ENCODE data around the gene PLXNB3.
"Not testable (repeated sequence)": the region's sequence is repeated elsewhere in the genome, so short reads cannot be mapped to it uniquely, and the experiment has no call there.

PLXNB3 gene

DNA sequence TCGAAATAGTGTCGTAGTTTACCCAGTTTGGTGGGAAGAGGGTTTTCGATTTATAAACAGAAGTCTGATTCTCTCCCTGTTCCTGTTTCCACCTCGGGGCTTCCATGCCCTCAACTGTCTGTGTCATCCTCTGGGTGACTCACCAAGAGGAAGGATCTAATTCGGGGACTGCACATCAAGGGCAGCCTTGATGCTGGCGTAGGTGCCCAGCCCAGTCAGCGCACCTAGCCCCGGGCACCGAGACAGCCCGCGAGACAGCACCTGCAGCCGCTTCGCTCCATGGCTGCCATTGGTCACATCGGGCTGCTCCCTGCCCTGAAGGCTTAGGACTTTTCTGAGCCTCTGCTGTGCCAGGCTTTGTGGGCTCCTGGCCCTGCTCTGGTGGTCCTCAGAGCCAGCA is 31.6 kb upstream of the PLXNB3 start:
- no peak for DNase-seq (ENCODE audit: low read depth in 2 of 2)

DNA sequence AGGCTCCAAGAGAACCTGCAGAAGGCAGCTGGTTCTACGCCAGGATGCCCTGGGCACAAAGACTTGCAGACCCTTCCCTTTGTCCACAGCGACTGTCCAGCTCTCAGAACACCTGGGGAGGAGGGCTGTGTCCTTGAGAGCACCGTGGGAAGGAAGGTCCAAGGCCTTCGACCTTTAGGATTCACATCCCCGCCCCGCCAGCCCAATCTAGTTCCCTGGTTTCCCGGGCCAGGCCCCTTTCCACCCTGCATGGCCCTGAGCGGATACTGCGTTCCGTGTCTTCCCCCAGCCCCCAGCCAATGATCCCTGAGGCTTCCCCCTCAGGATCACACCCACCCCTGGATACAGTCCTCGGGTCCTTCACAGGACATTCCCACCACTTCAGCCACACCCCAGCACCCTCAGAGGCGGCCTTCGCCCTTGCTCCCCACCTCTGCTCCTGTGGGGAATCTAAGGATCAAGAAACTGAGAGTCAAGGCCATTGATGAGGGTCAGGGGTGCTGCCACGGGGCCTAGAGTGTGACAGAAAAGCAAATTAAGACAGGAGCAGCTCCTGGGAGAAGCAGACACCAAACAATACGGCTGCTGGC is 30.3 kb upstream of the PLXNB3 start:
- no peak for DNase-seq (ENCODE audit: low read depth in 2 of 2)

DNA sequence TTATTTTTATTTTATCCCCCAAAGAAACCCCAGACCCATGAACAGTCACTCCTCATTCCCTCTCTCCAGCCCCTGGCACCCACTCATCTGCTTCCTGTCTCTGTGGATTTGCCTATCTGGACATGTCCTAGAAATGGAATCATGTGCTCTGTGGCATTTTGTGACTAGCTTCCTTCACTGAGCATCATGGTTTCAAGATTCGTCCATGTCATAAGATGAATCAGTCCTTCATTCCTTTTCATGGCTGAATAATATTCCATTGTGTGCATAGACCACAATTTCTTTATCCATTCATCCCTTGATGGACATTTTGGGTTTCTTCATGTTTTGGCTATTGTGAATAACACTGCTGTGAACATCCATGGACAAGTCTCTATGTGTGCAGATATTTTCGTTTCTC is 29.2 kb upstream of the PLXNB3 start:
- no peak for DNase-seq (ENCODE audit: low read depth in 2 of 2)

DNA sequence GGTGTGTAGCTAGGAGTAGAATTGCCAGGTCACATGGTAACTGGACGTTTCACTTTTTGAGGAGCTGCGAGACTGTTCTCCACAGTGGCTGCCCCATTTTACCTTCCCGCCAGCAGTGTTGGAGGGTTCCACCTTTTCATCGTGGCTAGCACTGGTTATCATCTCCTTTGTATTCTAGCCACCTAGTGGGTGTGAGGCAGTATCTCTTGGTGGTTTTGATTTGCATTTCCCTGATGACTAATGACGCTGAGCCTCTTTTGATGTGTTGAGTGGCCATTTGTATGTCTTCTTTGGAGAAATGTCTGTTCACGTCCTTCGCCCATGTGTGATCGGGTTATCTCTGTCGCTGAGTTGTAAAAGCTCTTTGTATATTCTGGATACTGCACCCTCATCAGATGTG is 28.8 kb upstream of the PLXNB3 start:
- DNase-seq (ENCODE audit: low read depth in 2 of 2) = no peak

DNA sequence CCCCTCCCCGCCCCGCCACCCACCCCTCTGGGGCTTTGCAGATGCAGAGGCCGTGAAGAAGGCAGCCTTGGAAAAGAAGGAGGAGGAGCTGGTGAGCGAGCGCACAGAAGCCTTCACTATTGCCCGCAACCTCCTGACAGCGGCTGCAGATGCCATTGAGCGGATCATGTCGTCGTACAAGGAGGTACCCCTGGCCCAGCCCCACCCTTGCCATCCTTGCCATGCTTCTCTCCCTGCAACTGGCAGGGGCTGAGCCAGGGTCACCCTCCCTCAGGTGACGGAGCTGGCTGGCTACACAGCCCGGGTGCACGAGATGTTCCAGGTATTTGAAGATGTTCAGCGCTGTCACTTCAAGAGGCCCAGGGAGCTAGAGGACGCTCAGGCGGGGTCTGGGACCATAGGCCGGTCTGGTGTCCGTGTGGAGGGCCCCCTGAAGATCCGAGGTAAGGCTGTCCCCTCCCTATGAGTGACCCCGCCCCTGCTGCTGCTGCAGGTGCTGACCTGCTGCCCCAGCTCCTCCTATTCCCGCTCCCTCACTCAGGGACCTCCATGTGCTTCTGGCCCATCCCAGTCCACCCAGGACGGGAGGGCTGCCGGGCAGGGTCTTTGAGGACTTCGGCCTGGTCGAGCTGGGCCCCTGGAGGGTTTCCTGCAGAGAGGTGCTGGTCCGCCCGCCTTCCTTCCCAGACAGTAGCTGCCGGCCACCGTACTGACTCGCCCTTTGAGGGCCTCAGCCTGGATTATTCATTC is 27.8 kb upstream of the PLXNB3 start:
- no peak for DNase-seq (ENCODE audit: low read depth in 2 of 2)

DNA sequence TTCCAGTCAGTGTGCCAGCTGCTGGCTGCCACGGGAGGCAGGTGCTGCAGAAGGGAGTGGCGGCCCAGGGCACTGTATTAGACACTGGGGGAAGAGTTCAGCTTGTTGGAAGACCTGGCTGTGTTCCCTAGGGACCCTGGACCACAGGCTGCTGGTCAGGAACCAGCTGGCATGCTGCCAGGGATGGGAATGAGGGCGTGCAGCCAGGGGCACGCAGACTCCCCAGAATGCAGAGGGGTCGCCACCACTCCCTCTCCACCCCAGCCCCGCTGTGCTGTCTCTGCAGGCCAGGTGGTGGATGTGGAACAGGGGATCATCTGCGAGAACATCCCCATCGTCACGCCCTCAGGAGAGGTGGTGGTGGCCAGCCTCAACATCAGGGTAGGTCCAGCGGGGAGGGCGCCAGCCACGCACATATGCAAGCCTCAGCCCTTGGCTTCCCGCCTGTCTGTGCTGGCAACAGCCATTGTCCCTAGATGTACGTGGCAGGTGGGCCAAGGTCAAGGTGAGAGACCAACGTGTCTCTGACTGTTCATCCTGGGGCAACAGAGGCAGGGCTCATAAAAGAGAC is 27.1 kb upstream of the PLXNB3 start:
- DNase-seq (ENCODE audit: low read depth in 2 of 2) = no peak

DNA sequence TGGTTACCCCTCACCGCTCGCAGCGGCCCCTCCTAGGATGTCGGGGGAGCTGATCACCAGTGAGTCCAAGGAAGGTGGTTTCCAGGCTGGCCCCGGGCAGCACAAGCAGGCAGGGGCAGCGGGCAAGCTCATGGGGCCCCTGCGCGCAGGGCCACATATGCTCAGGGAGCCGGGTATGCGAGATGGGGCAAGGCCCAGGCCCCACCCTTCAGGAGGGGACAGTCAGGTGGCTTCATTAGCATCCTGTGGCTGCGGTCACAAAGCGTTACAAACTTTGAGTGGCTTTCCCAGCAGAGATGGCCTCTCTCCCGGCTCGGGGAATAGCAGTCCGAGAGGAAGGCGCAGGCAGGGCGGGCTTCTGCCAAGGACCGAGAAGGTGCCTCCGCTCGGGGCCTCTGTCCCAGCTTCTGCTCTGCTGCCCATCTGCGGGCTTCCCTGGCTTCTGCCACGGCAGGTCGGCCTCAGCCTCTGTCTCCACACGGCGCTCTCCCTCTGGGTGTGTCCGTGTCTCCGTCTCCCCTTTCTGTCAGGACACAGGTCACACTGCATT is 25.9 kb upstream of the PLXNB3 start:
- DNase-seq (ENCODE audit: low read depth in 2 of 2) = no peak

DNA sequence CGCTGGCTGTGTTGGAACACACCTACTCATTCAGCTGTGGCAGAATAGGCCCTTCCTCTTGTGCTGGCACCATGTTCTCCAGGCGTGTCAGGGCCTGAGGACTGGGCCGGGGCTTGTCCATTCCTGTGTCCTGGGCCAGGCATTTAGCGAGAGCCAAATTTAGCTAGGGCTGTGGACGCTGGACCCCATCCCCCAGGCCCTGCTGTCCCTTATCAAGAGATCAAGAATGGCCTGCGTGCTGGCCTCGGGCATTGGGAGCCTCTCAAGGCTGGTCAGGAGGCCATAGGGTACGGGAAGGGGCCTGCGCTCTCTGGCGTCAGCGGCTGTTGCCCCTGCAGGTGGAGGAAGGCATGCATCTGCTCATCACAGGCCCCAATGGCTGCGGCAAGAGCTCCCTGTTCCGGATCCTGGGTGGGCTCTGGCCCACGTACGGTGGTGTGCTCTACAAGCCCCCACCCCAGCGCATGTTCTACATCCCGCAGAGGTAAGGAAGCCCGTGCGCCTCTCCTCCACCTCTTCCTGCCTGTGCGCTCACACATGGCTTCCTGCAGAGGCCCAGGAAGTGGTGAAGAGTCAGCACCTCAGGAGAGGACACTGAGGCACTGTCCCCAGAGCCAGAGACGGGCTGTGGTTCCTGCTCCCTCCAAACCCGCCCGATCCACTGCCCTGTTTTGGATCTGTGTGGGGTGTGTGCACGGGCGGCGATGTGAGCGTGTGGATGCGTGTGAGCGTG is 24.1 kb upstream of the PLXNB3 start:
- no peak for DNase-seq (ENCODE audit: low read depth in 2 of 2)

DNA sequence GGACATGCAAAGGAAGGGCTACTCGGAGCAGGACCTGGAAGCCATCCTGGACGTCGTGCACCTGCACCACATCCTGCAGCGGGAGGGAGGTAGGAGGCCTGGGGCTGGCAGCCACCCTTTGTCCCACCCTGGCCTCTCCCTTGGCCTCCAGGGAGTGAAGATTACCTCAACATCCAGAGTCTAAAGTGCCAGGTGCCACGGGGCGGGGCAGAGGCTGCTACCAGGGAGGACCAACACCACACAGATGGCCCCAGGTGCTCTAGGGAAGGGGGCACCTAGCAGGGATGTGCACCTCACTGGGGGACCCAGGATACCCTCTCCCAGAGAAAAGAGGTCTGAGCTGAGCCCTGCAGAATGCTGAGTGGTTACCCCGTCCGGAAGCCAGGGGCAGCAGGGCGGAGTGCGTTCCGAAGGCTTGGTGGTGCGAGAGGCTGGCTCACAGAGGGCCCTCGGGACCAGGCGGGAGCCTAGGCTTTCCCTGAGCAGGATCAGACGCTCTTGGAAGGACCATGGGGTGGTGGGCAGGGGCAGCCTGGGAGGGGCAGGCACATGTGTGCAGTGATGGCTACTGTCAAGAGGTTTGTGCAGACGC is 23.3 kb upstream of the PLXNB3 start:
- no peak for DNase-seq (ENCODE audit: low read depth in 2 of 2)

DNA sequence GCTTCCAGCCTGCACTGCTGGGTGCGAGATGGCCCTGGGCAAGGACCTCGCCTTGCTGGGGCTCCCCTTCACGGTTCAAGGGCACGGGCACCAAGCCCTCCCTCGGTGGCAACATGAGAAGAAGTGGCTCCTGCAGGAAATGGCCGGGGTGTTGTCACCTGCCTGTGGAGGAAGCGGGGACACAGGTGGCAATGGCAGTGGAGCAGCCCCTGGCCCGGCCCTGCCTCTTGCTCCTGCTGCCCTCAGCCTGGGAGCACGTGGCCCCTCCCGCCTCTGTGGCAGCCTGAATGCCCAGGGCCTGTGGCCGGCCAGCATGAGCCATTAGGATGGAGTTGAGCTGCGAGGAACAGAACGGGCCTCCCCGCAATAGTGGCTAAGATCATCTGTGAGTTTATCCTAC is 22.6 kb upstream of the PLXNB3 start:
- DNase-seq (ENCODE audit: low read depth in 2 of 2) = no peak

DNA sequence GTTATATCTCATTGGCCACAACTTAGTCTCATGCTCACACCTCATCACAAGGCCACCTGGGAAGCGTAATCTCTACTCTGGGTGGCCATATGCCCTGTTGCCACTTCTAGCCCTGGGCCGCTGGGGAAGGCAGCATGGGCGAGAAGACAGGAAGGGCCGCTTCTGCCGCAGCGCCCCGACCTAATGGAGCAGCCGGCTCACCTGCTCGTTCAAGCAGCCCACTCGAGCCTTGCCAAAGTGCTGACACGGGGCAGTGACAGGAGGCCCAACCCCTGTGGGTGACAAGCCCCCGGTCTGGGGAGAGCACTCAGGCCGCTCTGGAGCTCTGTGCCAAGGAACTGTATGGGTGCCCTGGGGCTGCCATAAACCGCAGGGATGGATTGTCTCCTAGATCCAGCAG is 21.9 kb upstream of the PLXNB3 start:
- not testable (repeated sequence) for DNase-seq (ENCODE audit: low read depth in 2 of 2)

DNA sequence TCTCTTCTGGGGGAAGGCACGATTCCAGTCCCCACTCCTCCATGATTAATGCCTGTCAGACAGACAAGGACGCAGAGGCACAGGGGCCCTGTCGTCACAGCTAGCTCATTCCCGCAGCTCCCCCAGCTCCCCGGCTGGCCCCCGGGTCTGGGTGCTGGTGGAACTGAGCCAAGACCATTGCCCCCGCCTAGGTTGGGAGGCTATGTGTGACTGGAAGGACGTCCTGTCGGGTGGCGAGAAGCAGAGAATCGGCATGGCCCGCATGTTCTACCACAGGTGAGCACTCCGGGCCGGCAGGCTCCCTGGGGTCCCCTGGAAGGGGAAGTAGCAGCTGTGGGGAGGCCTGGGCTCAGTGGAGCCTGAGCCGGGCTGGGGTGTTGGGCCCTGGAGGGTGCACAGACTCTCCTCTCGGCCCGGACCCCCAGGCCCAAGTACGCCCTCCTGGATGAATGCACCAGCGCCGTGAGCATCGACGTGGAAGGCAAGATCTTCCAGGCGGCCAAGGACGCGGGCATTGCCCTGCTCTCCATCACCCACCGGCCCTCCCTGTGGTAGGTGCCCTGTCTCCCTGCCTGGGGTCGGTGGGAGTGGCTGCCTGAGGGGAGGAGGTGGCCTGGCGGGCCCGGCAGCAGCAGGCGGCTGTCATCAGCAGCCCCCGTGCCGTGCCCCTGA is 21.1 kb upstream of the PLXNB3 start:
- DNase-seq (ENCODE audit: low read depth in 2 of 2) = not testable (repeated sequence)

DNA sequence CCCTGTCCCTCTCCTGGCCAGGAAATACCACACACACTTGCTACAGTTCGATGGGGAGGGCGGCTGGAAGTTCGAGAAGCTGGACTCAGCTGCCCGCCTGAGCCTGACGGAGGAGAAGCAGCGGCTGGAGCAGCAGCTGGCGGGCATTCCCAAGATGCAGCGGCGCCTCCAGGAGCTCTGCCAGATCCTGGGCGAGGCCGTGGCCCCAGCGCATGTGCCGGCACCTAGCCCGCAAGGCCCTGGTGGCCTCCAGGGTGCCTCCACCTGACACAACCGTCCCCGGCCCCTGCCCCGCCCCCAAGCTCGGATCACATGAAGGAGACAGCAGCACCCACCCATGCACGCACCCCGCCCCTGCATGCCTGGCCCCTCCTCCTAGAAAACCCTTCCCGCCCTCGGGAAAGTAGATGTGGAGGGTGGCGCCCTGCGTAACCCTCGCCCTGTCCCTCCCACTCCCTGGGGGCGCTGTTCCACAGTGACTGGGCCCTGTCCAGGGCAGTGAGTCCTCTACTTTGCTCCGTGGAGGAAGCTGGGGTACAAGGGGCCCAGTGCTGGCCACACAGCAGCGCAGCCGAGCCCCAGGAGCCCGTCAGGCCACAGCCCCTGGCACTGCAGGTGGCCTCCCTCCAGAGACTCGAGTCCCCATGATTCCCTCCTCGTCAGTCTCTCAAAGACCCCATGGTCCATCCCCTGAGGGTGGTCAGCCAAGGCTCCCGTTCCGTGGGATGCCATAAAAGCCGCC is 20.4 kb upstream of the PLXNB3 start:
- DNase-seq (ENCODE audit: low read depth in 2 of 2) = not testable (repeated sequence)

DNA sequence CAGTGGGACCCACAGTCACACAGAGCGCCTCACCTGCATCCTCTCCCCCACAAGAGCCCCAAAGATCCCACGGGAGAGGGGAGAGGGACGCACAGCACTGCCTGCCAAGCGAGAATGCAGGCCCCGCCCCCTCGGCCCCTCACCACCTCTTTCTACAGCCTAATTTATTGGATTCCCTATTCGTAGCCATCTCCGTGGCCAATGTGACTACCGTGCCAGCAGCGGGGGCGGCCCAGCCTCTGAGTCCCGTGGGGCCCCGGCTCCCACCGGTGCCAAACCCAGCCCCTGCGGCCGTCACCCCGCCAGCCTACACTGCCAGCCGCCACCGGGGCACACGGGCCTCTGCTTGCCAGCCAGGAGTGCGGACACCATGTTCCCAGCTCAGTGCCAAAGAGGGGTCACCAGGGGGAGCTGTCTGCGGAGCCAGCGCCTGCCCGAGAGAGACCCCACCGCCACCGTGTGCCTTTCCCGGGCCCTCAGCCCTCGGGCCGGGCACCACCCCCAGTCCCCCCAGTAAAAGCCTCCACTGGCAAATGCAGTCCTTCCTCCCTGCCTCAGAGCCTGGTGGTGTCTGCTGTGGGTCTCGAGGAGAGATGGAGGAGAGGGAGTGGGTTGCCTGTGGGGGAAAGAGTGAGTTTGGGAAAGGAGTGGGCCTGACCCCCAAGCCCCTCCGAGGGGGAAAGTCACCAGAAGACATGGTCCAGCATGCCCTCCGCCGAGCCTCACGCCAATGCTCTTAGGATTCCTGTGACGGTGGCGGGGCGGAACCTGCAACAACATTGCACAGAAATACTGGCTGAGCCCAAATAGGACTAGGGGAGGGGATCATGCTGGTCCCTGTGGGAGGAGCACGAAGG is 19.6 kb upstream of the PLXNB3 start:
- no peak for DNase-seq (ENCODE audit: low read depth in 2 of 2)

DNA sequence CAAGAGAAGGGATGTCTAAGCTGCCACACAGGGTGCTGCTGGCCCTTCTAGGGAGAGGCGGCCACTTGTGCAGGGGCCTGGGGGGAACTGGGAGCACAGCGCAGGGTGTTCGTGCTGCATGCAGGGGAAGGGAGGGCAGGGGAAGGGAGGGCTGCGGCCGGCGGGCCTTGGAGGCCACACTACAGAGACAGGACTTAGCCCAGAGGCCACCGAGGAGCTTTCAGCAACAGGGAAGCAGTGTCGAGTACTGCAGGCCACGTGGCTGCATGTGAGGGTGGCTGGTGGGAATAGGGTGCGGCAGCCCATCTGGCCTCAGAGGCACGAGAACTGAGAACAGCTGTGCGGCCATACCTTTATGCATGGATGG is 19.0 kb upstream of the PLXNB3 start:
- not testable (repeated sequence) for DNase-seq (ENCODE audit: low read depth in 2 of 2)

DNA sequence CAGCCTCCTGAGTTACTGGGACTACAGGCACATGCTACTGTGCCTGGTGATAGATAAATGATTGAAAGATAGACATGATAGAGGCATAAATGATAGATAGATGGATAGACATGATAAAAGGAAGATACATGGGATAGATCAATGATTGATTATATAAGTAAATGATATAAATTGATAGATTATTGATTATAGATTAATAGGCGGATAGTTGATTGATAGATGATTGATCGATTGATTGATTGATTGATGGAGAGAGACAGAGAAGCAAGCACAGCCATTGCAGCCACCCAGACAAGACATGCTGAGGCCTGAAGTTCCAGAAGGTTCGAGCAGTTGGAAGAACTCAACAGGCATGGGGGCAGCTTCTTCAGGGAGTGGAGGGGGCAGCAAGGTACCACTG is 17.7 kb upstream of the PLXNB3 start:
- no peak for DNase-seq (ENCODE audit: low read depth in 2 of 2)

DNA sequence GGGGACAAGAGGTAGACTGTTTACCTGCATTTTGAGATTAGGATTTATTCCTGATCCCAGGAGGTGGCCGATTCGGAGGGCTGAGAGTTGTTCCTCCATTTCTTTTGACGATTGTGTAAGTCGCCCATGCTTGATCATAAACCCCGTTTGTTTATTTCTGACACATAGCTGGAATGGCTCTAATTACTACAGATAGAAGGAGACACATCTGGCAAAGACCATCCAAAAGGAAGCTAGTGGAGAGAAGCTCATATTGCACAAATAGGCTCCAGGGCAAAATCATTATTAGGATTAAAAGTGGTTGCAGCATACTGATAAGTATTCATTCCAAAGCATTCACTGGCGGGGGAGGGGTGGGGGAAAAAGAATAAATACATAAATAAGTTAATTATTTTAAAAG is 17.1 kb upstream of the PLXNB3 start:
- not testable (repeated sequence) for DNase-seq (ENCODE audit: low read depth in 2 of 2)

DNA sequence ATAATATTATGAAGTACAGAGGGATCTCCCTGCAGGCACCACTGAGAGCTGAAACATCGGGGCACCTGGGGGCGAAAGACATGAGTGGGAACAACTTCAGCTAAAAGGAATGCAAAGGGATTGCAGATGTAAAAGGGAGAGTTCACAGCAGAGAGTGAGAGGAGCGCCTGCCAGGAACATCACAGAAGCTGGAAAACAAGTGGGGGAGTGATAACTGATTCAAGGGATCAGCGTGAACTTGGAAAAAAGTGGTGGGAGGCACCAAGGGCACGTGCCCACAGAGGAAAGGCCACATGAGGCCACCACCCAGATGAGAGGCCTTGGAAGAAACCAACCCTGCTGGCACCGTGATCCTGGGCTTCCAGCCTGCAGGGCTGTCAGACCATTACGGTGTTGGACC is 15.0 kb upstream of the PLXNB3 start:
- not testable (repeated sequence) for DNase-seq (ENCODE audit: low read depth in 2 of 2)

DNA sequence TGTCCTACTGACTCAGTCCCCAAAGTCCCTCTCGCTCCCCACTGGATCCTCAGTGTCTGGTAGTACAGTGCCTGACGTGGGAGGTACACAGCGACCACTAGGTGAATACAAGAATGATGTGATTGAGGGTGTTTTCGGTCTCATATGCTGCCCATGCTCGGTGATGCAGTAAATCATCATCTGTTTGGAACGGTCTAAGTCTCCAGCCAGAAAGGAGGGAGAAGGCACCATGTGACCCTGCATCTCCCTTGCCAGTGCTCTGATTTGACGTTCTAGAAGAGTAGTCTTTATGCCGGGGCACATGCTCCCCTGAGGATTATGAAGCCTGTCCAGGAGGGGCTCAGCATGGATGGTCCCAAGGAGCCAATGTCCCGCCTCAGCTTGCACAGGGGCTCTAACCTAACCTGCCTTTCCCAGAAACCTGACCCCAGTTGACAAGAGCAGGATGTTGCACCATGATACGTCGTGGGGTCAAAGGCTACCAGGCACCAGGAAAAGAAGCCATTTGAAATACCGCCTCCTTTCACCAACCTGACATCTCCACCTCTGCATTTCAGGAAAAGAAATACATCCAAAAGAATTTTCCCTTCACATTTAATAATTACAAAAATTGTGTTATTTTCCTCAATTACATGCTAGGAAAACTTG is 13.8 kb upstream of the PLXNB3 start:
- no peak for DNase-seq (ENCODE audit: low read depth in 2 of 2)

Measured in fibroblast of skin of left biceps (primary cell).